Naive thymus-derived CD4-positive, alpha-beta T cell (primary cell): ENCODE results near the gene ZMYM4. TPM values are rescaled to one million over a fixed set of nuclear protein-coding genes. Genes with fewer than 3 reads are reported as not detected.

Experiments used
- ATAC-seq: fragments of 150-1000 bp; cut with Tn5 transposase; 2 replicates; pipeline ENCODE4 v1.10.0; 2021; ENCODE audit warnings: mild to moderate bottlenecking, moderate library complexity
- CTCF ChIA-PET: fragments of 350-600 bp; sonication (Branson Sonifier 250); formaldehyde crosslinking; loops from one replicate; lab custom pipeline; 2021; ENCODE audit warnings: antibody characterized with exemption; lab: Charles Lee
- POLR2A ChIA-PET: fragments of 350-600 bp; sonication (Branson Sonifier 250); formaldehyde crosslinking; loops from one replicate; lab custom pipeline; 2021; ENCODE audit warnings: antibody characterized with exemption, inconsistent platforms; lab: Charles Lee
- DNase-seq, 9 donors: peaks; one replicate each; pipeline versions ENCODE4 v3.0.0 to v3.0.0-alpha.2; 2020 to 2022; ENCODE audit warnings: mixed read lengths in 1 of 9
- H3K27ac ChIP-seq: one replicate; pipeline ENCODE4 v1.7.0; 2013; ENCODE audit warnings: mild to moderate bottlenecking, low read depth, low read length, moderate library complexity
- H3K27me3 ChIP-seq, 2 donors: one replicate each; pipeline ENCODE4 v1.7.0; 2013; ENCODE audit warnings: low read length in 2 of 2, mild to moderate bottlenecking in 2 of 2, moderate library complexity in 2 of 2; ENCODE audit not compliant: control insufficient read depth in 2 of 2, insufficient read depth in 2 of 2
- H3K36me3 ChIP-seq, 3 experiments: 1 replicate in 2 of 3; 2 replicates in 1 of 3; pipeline ENCODE4 v1.7.0; 2013; ENCODE audit warnings: low read length in 3 of 3, mild to moderate bottlenecking in 3 of 3, moderate library complexity in 1 of 3; ENCODE audit not compliant: insufficient read depth in 3 of 3, control insufficient read depth in 2 of 3
- H3K4me1 ChIP-seq, 2 donors: one replicate each; pipeline ENCODE4 v1.7.0; 2013; ENCODE audit warnings: low read length in 2 of 2, mild to moderate bottlenecking in 2 of 2, moderate library complexity in 1 of 2; ENCODE audit not compliant: control insufficient read depth in 2 of 2, insufficient read depth in 2 of 2
- H3K4me3 ChIP-seq: 2 replicates; pipeline ENCODE4 v1.7.0; 2013; ENCODE audit warnings: mild to moderate bottlenecking, low read length
- H3K9me3 ChIP-seq, 3 experiments: 1 replicate in 2 of 3; 2 replicates in 1 of 3; pipeline ENCODE4 v1.7.0; 2013; ENCODE audit warnings: low read length in 3 of 3; ENCODE audit not compliant: control insufficient read depth in 2 of 3
- H3K27ac Mint-ChIP-seq, 9 donors: one replicate each; pipeline ENCODE4 v1.8.0; 2020 to 2022; ENCODE audit warnings: mixed read lengths in 9 of 9, mild to moderate bottlenecking in 8 of 9, moderate library complexity in 5 of 9, inconsistent platforms in 2 of 9
- H3K27me3 Mint-ChIP-seq, 5 donors: one replicate each; pipeline ENCODE4 v1.8.0; 2021 to 2022; ENCODE audit warnings: mixed read lengths in 5 of 5, mild to moderate bottlenecking in 1 of 5
- H3K36me3 Mint-ChIP-seq, 5 donors: one replicate each; pipeline ENCODE4 v1.8.0; 2020 to 2022; ENCODE audit warnings: mixed read lengths in 5 of 5, mild to moderate bottlenecking in 3 of 5, inconsistent platforms in 1 of 5
- H3K4me1 Mint-ChIP-seq, 7 donors: one replicate each; pipeline ENCODE4 v1.8.0; 2020 to 2022; ENCODE audit warnings: mixed read lengths in 7 of 7, mild to moderate bottlenecking in 3 of 7, inconsistent platforms in 1 of 7
- H3K4me3 Mint-ChIP-seq, 10 donors: one replicate each; pipeline ENCODE4 v1.8.0; 2020 to 2022; ENCODE audit warnings: mild to moderate bottlenecking in 10 of 10, mixed read lengths in 10 of 10, moderate library complexity in 6 of 10, inconsistent platforms in 2 of 10
- H3K9me3 Mint-ChIP-seq, 11 donors: one replicate each; pipeline ENCODE4 v1.8.0; 2020 to 2022; ENCODE audit warnings: mixed read lengths in 11 of 11, mild to moderate bottlenecking in 4 of 11, inconsistent platforms in 1 of 11, moderate library complexity in 1 of 11
- intact Hi-C, 2 donors: fragments of 100-400 bp; cut with micrococcal nuclease; formaldehyde crosslinking; loops; one replicate each; pipeline ENCODE4 v1.15.1; 2023
- polyA plus RNA-seq, 2 donors: library from polyadenylated mRNA; unstranded; fragments of 300-500 nt; fragmentation: Illumina TruSeq; gene quantifications; one replicate each; pipeline ENCODE4 v1.2.3, GENCODE V29; 2021
- total RNA-seq, 6 experiments: library from RNA in 5 of 6; stranded (reverse) in 5 of 6; gene quantifications; 1 replicate in 5 of 6; 2 replicates in 1 of 6; pipeline ENCODE4 v1.2.3 and lab custom pipeline; 2021 to 2026

ZMYM4 gene
- total and polyA plus RNA-seq, 7 experiments from 2014 or later, result 28.2 to 52.9 (median 40.3) TPM

- DNase-seq (no peak), ATAC-seq (no peak)
- POLR2A ChIA-PET, result no interaction called here
- Histone ChIP-seq H3K9me3 (no peaks in the 10 kb centered on the region), H3K4me1 (peaks cover 0 to 17% of the 10 kb centered on the region in 2 donors), H3K27ac (no peak overlapping the region), H3K4me3 (no peak overlapping the region), H3K36me3 (no peaks in the 10 kb centered on the region), H3K27me3 (no peaks in the 10 kb centered on the region)
- peaks cover 25 to 63% (median 53%) of the 10 kb centered on the region in 7 donors for H3K4me1 Mint-ChIP-seq
- H3K4me3 Mint-ChIP-seq, result no peak overlapping the region
- CTCF ChIA-PET, result interaction anchor here (0.8 kb wide), 1 partner anchor 87 kb away, joined by 3 read pairs; no protein-coding TSS in a partner anchor
- peaks cover 0 to 19% (median 12%) of the 10 kb centered on the region in 5 donors for H3K36me3 Mint-ChIP-seq
- intact Hi-C loops, result no loop called here
- H3K27ac Mint-ChIP-seq, result peak overlapping the region in 3 of 9 donors; percentile 39 to 78 (median 73)
- no peaks in the 10 kb centered on the region for H3K27me3 Mint-ChIP-seq
- peaks cover 0 to 11% (median 0%) of the 10 kb centered on the region in 11 donors for H3K9me3 Mint-ChIP-seq
Measured at GRCh38 chr1:35288761-35289160, 20.3 kb downstream of the ZMYM4 start.

GRCh38 chr1:35290452-35290851, 21.9 kb downstream of the ZMYM4 start:
- intact Hi-C loops, result loop anchor here (10.0 kb wide), 2 partner anchors 256 to 436 kb away; partner anchors contain the start of genes SMIM12 (in 1 of the 2) and ZMYM6 (in 1 of the 2)
- Histone ChIP-seq H3K4me1 (peaks cover 0 to 15% of the 10 kb centered on the region in 2 donors), H3K27ac (no peak overlapping the region), H3K4me3 (no peak overlapping the region), H3K9me3 (no peaks in the 10 kb centered on the region), H3K27me3 (no peaks in the 10 kb centered on the region), H3K36me3 (no peaks in the 10 kb centered on the region)
- Mint-ChIP-seq H3K4me1 (peaks cover 20 to 55% (median 39%) of the 10 kb centered on the region in 7 donors), H3K9me3 (no peaks in the 10 kb centered on the region), H3K27ac (peak overlapping the region in 1 of 9 donors; percentile 13), H3K4me3 (no peak overlapping the region), H3K27me3 (no peaks in the 10 kb centered on the region), H3K36me3 (peaks cover 0 to 9% (median 4%) of the 10 kb centered on the region in 5 donors)
- ChIA-PET CTCF (interaction anchor here (0.6 to 1.7 kb wide), 2 partner anchors 88 to 97 kb away, joined by 4 to 13 read pairs; partner anchors contain the start of gene SFPQ), POLR2A (interaction anchor here (0.6 kb wide), 1 partner anchor 70 kb away, joined by 5 read pairs; no protein-coding TSS in a partner anchor)
- ATAC-seq (no peak), DNase-seq (no peak)

GRCh38 chr1:35294809-35295208, 26.3 kb downstream of the ZMYM4 start:
- Mint-ChIP-seq H3K36me3 (peaks cover 0 to 16% (median 4%) of the 10 kb centered on the region in 5 donors), H3K27ac (peak overlapping the region in 2 of 9 donors; percentile 2), H3K27me3 (no peaks in the 10 kb centered on the region), H3K9me3 (no peaks in the 10 kb centered on the region), H3K4me1 (peaks cover 7 to 26% (median 16%) of the 10 kb centered on the region in 7 donors), H3K4me3 (no peak overlapping the region)
- ChIA-PET POLR2A (no interaction called here), CTCF (no interaction called here)
- Histone ChIP-seq H3K4me1 (no peaks in the 10 kb centered on the region), H3K36me3 (no peaks in the 10 kb centered on the region), H3K27me3 (no peaks in the 10 kb centered on the region), H3K4me3 (no peak overlapping the region), H3K9me3 (no peaks in the 10 kb centered on the region), H3K27ac (peak overlapping the region; percentile 2)
- no peak for DNase-seq
- ATAC-seq, result no peak
- intact Hi-C loops, result loop anchor here (10.0 kb wide), 2 partner anchors 260 to 440 kb away; partner anchors contain the start of genes SMIM12 (in 1 of the 2) and ZMYM6 (in 1 of the 2)

- Histone ChIP-seq H3K4me1 (no peaks in the 10 kb centered on the region), H3K4me3 (no peak overlapping the region), H3K9me3 (no peaks in the 10 kb centered on the region), H3K36me3 (no peaks in the 10 kb centered on the region), H3K27me3 (no peaks in the 10 kb centered on the region), H3K27ac (no peak overlapping the region)
- intact Hi-C loops, result loop anchor here (1.0 to 10.0 kb wide), 4 partner anchors 96 to 446 kb away; partner anchors contain the start of genes SMIM12 (in 1 of the 2) and ZMYM6 (in 1 of the 2)
- Mint-ChIP-seq H3K27ac (peak overlapping the region in 2 of 9 donors; percentile 55 to 60), H3K4me3 (no peak overlapping the region), H3K27me3 (no peaks in the 10 kb centered on the region), H3K9me3 (no peaks in the 10 kb centered on the region), H3K36me3 (peaks cover 0 to 19% (median 4%) of the 10 kb centered on the region in 5 donors), H3K4me1 (peaks cover 6 to 26% (median 11%) of the 10 kb centered on the region in 7 donors)
- POLR2A ChIA-PET, result interaction anchor here (0.8 kb wide), 1 partner anchor 172 kb away, joined by 3 read pairs; no protein-coding TSS in a partner anchor
- ATAC-seq, result no peak
- CTCF ChIA-PET, result interaction anchor here (0.6 to 2.0 kb wide), 4 partner anchors 8 to 250 kb away, joined by 3 to 17 read pairs (median 5); no protein-coding TSS in a partner anchor
- no peak for DNase-seq
Measured at GRCh38 chr1:35297886-35298285, 29.4 kb downstream of the ZMYM4 start.

GRCh38 chr1:35298464-35298863, 30.0 kb downstream of the ZMYM4 start:
- Mint-ChIP-seq H3K27ac (peak overlapping the region in 5 of 9 donors; percentile 26 to 72 (median 62)), H3K9me3 (no peaks in the 10 kb centered on the region), H3K4me3 (no peak overlapping the region), H3K36me3 (peaks cover 0 to 23% (median 4%) of the 10 kb centered on the region in 5 donors), H3K4me1 (peaks cover 6 to 26% (median 14%) of the 10 kb centered on the region in 7 donors), H3K27me3 (no peaks in the 10 kb centered on the region)
- intact Hi-C loops, result loop anchor here (1.0 to 10.0 kb wide), 4 partner anchors 96 to 446 kb away; partner anchors contain the start of genes SMIM12 (in 1 of the 2) and ZMYM6 (in 1 of the 2)
- Histone ChIP-seq H3K4me1 (no peaks in the 10 kb centered on the region), H3K4me3 (no peak overlapping the region), H3K27ac (no peak overlapping the region), H3K36me3 (no peaks in the 10 kb centered on the region), H3K27me3 (no peaks in the 10 kb centered on the region), H3K9me3 (no peaks in the 10 kb centered on the region)
- ATAC-seq (peak; percentile 92), DNase-seq (peak in 7 of 9 donors; percentile 43 to 68 (median 60))
- POLR2A ChIA-PET, result interaction anchor here (0.6 kb wide), 1 partner anchor 109 kb away, joined by 3 read pairs; no protein-coding TSS in a partner anchor
- CTCF ChIA-PET, result interaction anchor here (0.8 to 2.0 kb wide), 4 partner anchors 9 to 100 kb away, joined by 3 to 17 read pairs (median 4); no protein-coding TSS in a partner anchor

- no peaks in the 10 kb centered on the region for H3K9me3 ChIP-seq
- H3K4me1 Mint-ChIP-seq, result peaks cover 6 to 26% (median 18%) of the 10 kb centered on the region in 7 donors
- DNase-seq, result no peak
- H3K36me3 ChIP-seq, result peaks cover 0 to 2% (median 0%) of the 10 kb centered on the region in 3 experiments
- no peaks in the 10 kb centered on the region for H3K27me3 ChIP-seq
- CTCF ChIA-PET, result interaction anchor here (1.1 to 1.8 kb wide), 2 partner anchors 98 to 99 kb away, joined by 3 to 12 read pairs; no protein-coding TSS in a partner anchor
- no peaks in the 10 kb centered on the region for H3K4me1 ChIP-seq
- no peaks in the 10 kb centered on the region for H3K27me3 Mint-ChIP-seq
- ATAC-seq, result no peak
- no peak overlapping the region for H3K4me3 ChIP-seq
- H3K27ac Mint-ChIP-seq, result no peak overlapping the region
- H3K27ac ChIP-seq, result no peak overlapping the region
- peaks cover 0 to 29% (median 4%) of the 10 kb centered on the region in 5 donors for H3K36me3 Mint-ChIP-seq
- no peak overlapping the region for H3K4me3 Mint-ChIP-seq
- H3K9me3 Mint-ChIP-seq, result no peaks in the 10 kb centered on the region
- intact Hi-C loops, result no loop called here
- POLR2A ChIA-PET, result interaction anchor here (0.7 to 1.3 kb wide), 2 partner anchors 44 to 114 kb away, joined by 3 to 4 read pairs; no protein-coding TSS in a partner anchor
Measured at GRCh38 chr1:35300376-35300775, 31.9 kb downstream of the ZMYM4 start.
